ENCODE data around the gene BOK.

- TF ChIP-seq POLR2A (IDR thresholded peaks at IDR 0.05; ENCODE audit: low read depth, low read length) (no peak), FOS (IDR thresholded peaks at IDR 0.05; ENCODE audit: borderline replicate concordance, insufficient read depth, low read length) (no peak), CTCF (IDR thresholded peaks at IDR 0.05; ENCODE audit: extremely low read depth in 1 of 2, insufficient read depth in 1 of 2, low read depth in 1 of 2, low read length in 2 of 2) (no peak), POLR2AphosphoS5 (IDR thresholded peaks at IDR 0.05; ENCODE audit: insufficient read depth, low read depth, low read length) (no peak), MAX (IDR thresholded peaks at IDR 0.05; ENCODE audit: insufficient read depth, insufficient read length) (no peak), MYC (IDR thresholded peaks at IDR 0.05; ENCODE audit: low read depth, low read length) (no peak), EZH2 (IDR thresholded peaks at IDR 0.05; ENCODE audit: borderline replicate concordance, low read depth, low read length, severe bottlenecking) (no peak), JUN (IDR thresholded peaks at IDR 0.05; ENCODE audit: borderline replicate concordance, insufficient read depth, insufficient read length, low read depth) (no peak), GATA2 (IDR thresholded peaks at IDR 0.05; ENCODE audit: insufficient read depth, insufficient read length, low read depth, low read length) (no peak)
Measured at GRCh38 chr2:241509155-241509784, 49.3 kb upstream of the BOK start.
